Colonic mucosa (tissue), 4 donors: ENCODE results near the gene TAS2R31. TPM values are rescaled to one million over a fixed set of nuclear protein-coding genes. Genes with fewer than 3 reads are reported as not detected.

Experiments used
- DNase-seq: peaks from one replicate; pipeline ENCODE4 v3.0.0-alpha.2; 2020
- H3K27ac ChIP-seq: fragments of 200-600 bp; one replicate; pipeline ENCODE4 v1.8.0; 2021
- H3K27me3 ChIP-seq: fragments of 200-600 bp; one replicate; pipeline ENCODE4 v1.8.0; 2021
- H3K36me3 ChIP-seq: fragments of 200-600 bp; one replicate; pipeline ENCODE4 v1.8.0; 2021
- H3K4me1 ChIP-seq: fragments of 200-600 bp; one replicate; pipeline ENCODE4 v1.8.0; 2021; ENCODE audit warnings: mild to moderate bottlenecking
- H3K4me3 ChIP-seq: fragments of 200-600 bp; one replicate; pipeline ENCODE4 v1.8.0; 2021
- H3K9ac ChIP-seq, 2 donors: one replicate each; pipeline ENCODE4 v1.7.0; 2013; ENCODE audit warnings: control low read depth in 2 of 2, low read depth in 2 of 2, low read length in 2 of 2
- H3K9me3 ChIP-seq: fragments of 200-600 bp; one replicate; pipeline ENCODE4 v1.8.0; 2021
- intact Hi-C: fragments of 100-400 bp; cut with DNase I; formaldehyde crosslinking; loops from one replicate; pipeline ENCODE4 v1.14.1; 2022
- total RNA-seq, 2 donors: library from RNA; stranded (reverse); fragmentation: NEBNext Ultra II Directional in 1 of 2; extraction: Animal tissue kit (Norgen Biotek cat#: 25700) in 1 of 2; gene quantifications; one replicate each; pipeline ENCODE4 v1.2.1, GENCODE V29; 2021
- TF ChIP-seq, protein P1 (sequence below): fragments of 200-600 bp; IDR thresholded peaks from one replicate; pipeline ENCODE4 v1.8.0; 2022; ENCODE audit warnings: antibody characterized with exemption, mild to moderate bottlenecking
- donor health status: healthy.
- donor health status: DM: no; HTN: no; CAD: no.
- donor health status: DM: no; HTN: no; CAD: no.

Gene TAS2R31
- total RNA-seq, 2 donors from 2014 or later = 2.0 TPM

DNA sequence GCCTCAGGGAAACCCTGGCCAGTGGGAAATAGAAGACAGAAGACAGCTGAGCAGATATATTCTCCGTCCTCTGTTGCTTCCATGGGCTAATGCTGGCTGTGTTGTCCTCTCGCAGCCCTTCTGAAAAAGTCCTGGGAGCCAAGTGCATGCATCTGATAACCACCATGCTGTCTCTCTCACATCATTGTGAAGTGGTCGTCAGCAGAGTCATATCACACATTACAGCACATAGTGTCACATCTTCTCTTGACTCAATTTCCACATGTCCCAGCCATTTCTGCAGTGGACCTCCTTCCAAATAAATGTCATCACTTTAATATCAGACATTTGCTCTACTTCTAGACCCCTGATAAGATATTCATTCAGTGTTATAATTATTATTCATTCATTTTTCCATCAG lies 36.9 kb downstream of the TAS2R31 start:
- Histone ChIP-seq H3K4me1 (no peaks in the 10 kb centered on the region), H3K36me3 (no peaks in the 10 kb centered on the region), H3K9me3 (no peaks in the 10 kb centered on the region), H3K27me3 (no peaks in the 10 kb centered on the region), H3K4me3 (no peak overlapping the region), H3K27ac (no peak overlapping the region), H3K9ac (no peak overlapping the region)
- intact Hi-C loops = no loop called here
- DNase-seq = no peak
- TF ChIP-seq, protein P1, sequence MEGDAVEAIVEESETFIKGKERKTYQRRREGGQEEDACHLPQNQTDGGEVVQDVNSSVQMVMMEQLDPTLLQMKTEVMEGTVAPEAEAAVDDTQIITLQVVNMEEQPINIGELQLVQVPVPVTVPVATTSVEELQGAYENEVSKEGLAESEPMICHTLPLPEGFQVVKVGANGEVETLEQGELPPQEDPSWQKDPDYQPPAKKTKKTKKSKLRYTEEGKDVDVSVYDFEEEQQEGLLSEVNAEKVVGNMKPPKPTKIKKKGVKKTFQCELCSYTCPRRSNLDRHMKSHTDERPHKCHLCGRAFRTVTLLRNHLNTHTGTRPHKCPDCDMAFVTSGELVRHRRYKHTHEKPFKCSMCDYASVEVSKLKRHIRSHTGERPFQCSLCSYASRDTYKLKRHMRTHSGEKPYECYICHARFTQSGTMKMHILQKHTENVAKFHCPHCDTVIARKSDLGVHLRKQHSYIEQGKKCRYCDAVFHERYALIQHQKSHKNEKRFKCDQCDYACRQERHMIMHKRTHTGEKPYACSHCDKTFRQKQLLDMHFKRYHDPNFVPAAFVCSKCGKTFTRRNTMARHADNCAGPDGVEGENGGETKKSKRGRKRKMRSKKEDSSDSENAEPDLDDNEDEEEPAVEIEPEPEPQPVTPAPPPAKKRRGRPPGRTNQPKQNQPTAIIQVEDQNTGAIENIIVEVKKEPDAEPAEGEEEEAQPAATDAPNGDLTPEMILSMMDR = no peak

DNA sequence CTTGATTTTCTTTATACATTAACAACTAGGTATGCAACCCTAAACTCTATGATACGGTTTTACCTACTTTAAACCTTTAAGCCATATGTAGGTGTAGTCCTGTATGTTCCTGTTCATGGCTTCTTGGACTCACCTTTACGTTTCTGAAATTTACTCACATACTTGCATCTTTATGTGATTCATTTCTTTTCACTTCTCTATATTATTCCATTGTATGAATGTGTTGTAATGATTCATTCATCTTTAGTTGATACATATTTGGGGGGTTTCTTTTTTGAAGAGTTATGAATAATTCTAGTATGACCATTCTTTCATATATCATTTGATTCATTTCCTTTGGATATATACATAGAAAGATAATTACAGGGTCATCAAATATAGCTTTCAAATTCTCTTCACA lies 42.1 kb downstream of the TAS2R31 start:
- Histone ChIP-seq H3K27me3 (no peaks in the 10 kb centered on the region), H3K4me1 (no peaks in the 10 kb centered on the region), H3K9ac (no peak overlapping the region), H3K27ac (no peak overlapping the region), H3K4me3 (no peak overlapping the region), H3K36me3 (no peaks in the 10 kb centered on the region), H3K9me3 (no peaks in the 10 kb centered on the region)
- intact Hi-C loops = no loop called here
- no peak for DNase-seq
- TF ChIP-seq, protein P1 = no peak

DNA sequence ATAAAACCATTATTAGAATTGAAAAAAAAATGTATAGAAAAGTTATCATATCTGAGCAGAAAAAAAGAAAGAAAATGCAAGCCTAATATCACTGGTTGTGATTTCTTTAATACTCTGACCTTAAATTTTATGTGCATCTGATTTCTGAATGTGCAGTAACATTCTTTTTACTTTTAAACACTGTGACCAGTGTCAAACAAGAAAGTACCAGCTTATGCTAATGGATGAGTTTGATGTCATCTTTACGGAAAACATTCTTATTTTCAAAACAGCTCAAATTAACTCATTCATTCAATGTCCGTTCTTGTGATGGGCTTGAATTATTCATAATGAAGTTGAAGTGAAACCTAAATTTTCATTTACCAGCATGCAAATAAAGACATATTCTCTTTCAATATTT lies 44.4 kb downstream of the TAS2R31 start, which contains the start of gene TAS2R50:
Gene TAS2R50, minus strand, starts transcription at position 101 of the 400 bp plus-strand sequence. Its CDS starts 52 bp downstream, at position 49.
- DNase-seq = no peak
- Histone ChIP-seq H3K27me3 (no peaks in the 10 kb centered on the region), H3K36me3 (no peaks in the 10 kb centered on the region), H3K9me3 (no peaks in the 10 kb centered on the region), H3K4me1 (no peaks in the 10 kb centered on the region), H3K27ac (no peak within 1 kb of the TSS), H3K9ac (no peak within 1 kb of the TSS), H3K4me3 (no peak within 1 kb of the TSS)
- TF ChIP-seq, protein P1 = no peak
- intact Hi-C loops = no loop called here

DNA sequence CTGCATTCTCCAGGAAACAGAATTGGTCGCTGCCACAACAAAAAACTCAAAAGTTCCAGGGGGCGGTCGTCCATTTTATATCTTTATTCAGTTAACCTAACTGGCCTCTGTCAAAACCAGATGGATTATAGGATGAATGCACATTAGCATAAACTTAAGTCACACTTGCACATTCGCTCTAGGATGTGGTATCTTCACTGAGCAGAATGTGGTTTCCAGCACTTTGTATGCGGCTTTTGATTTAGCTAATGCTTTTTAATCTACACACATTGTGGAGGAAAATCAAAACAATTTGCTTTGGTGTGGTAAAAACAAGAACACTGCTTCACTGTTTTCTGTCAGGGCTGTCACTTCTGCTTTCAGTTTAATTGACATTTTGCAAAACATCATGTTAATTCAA lies 49.0 kb downstream of the TAS2R31 start:
- intact Hi-C loops = no loop called here
- no peak overlapping the region for H3K4me3 ChIP-seq
- H3K27ac ChIP-seq = no peak overlapping the region
- H3K9ac ChIP-seq = no peak overlapping the region
- no peak for DNase-seq
- TF ChIP-seq, protein P1 = no peak
- H3K4me1 ChIP-seq = no peaks in the 10 kb centered on the region
- no peaks in the 10 kb centered on the region for H3K9me3 ChIP-seq
- H3K36me3 ChIP-seq = no peaks in the 10 kb centered on the region
- H3K27me3 ChIP-seq = no peaks in the 10 kb centered on the region

Other genes with a start within 250 kb of the TAS2R31 start
- gene TAS2R7, start 228.8 kb downstream of the TAS2R31 start, total RNA-seq = not detected
- gene TAS2R8, start 224.1 kb downstream of the TAS2R31 start, total RNA-seq = not detected
- gene TAS2R9, start 221.2 kb downstream of the TAS2R31 start, total RNA-seq = not detected
- not detected for gene TAS2R10, start 205.0 kb downstream of the TAS2R31 start, total RNA-seq
- gene PRR4, start 181.9 kb downstream of the TAS2R31 start, total RNA-seq = 1 to 10 TPM in 1 of 2 donors, under 1 TPM in 1; 0.72 to 1.0 TPM
- 10 to 100 TPM in 1 of 2 donors, 1 to 10 TPM in 1; 7.4 to 12.3 TPM for gene PRH1, start 147.2 kb downstream of the TAS2R31 start, total RNA-seq
- 1 to 10 TPM in 1 of 2 donors, under 1 TPM in 1; 0.91 to 1.0 TPM for gene TAS2R13, start 121.8 kb downstream of the TAS2R31 start, total RNA-seq
- gene PRH2, start 102.2 kb downstream of the TAS2R31 start, total RNA-seq = not detected
- gene TAS2R14, start 92.1 kb downstream of the TAS2R31 start, total RNA-seq = 1 to 10 TPM; 1.3 to 1.8 TPM
- gene TAS2R50, start 44.5 kb downstream of the TAS2R31 start, total RNA-seq = under 1 TPM; 0.86 to 0.98 TPM
- gene TAS2R20, start 33.1 kb downstream of the TAS2R31 start, total RNA-seq = 1 to 10 TPM; 1.0 to 1.2 TPM
- gene TAS2R19, start 8.8 kb downstream of the TAS2R31 start, total RNA-seq = 1 to 10 TPM; 1.6 to 1.9 TPM
- gene TAS2R46, start 30.9 kb upstream of the TAS2R31 start, total RNA-seq = under 1 TPM; 0.48 to 0.84 TPM
- under 1 TPM in 1 of 2 donors, not detected in 1; 0.82 TPM for gene TAS2R43, start 60.9 kb upstream of the TAS2R31 start, total RNA-seq
- gene TAS2R30, start 103.2 kb upstream of the TAS2R31 start, total RNA-seq = 1 to 10 TPM; 1.4 to 2.0 TPM
- gene SMIM10L1, start 139.8 kb upstream of the TAS2R31 start, total RNA-seq = 10 to 100 TPM in 1 of 2 donors, 1 to 10 TPM in 1; 7.9 to 10.2 TPM
- not detected for gene TAS2R42, start 155.5 kb upstream of the TAS2R31 start, total RNA-seq
- gene PRB3, start 238.3 kb upstream of the TAS2R31 start, total RNA-seq = not detected